ENCODE measurements around the gene ONECUT3.

- TF ChIP-seq POLR2A (IDR thresholded peaks at IDR 0.05) = no peak
- no peak for TF ChIP-seq CTCF (IDR thresholded peaks at IDR 0.05)
- no peak for TF ChIP-seq POLR2AphosphoS5 (IDR thresholded peaks at IDR 0.05)
These were observed 2.3 kb downstream of the ONECUT3 start for GRCh38 chr19:1755467-1756171.

All from breast epithelium (tissue), 3 donors.